Fibroblast of lung (primary cell): ENCODE measurements around the gene MOBP. TPM values are rescaled to one million over a fixed set of nuclear protein-coding genes. Genes with fewer than 3 reads are reported as not detected.
A peak's percentile ranks its signal among the peaks of the same experiment; 100 is the strongest.

ENCODE experiments used
- DNase-seq, 2 donors: peaks; one replicate each; pipeline versions ENCODE4 v3.0.0 to v3.0.0-alpha.2; 2010; ENCODE audit warnings: low read depth in 2 of 2
- H2AFZ ChIP-seq: 2 replicates; pipeline ENCODE4 v1.5.1; 2012; ENCODE audit warnings: low read length, control low read depth, inconsistent platforms
- H3K27ac ChIP-seq: 2 replicates; pipeline ENCODE4 v1.5.1; 2011; ENCODE audit warnings: low read length, control low read depth; ENCODE audit not compliant: insufficient read depth
- H3K27me3 ChIP-seq: 2 replicates; pipeline ENCODE4 v1.5.1; 2011; ENCODE audit warnings: mild to moderate bottlenecking, low read length; ENCODE audit not compliant: control insufficient read depth, insufficient read depth
- H3K36me3 ChIP-seq: 2 replicates; pipeline ENCODE4 v1.5.1; 2011; ENCODE audit warnings: low read length; ENCODE audit not compliant: control insufficient read depth, insufficient read depth
- H3K4me1 ChIP-seq: 2 replicates; pipeline ENCODE4 v1.5.1; 2011; ENCODE audit warnings: low read length; ENCODE audit not compliant: control insufficient read depth, insufficient read depth; ENCODE audit errors: extremely low read depth
- H3K4me2 ChIP-seq: 2 replicates; pipeline ENCODE4 v1.5.1; 2011; ENCODE audit warnings: low read length, control low read depth; ENCODE audit not compliant: insufficient read depth; ENCODE audit errors: extremely low read depth
- H3K4me3 ChIP-seq, 4 experiments: fragments of 200-600 bp in 1 of 4; sonication (generic) in 1 of 4; replicated peaks in 1 of 4; 2 replicates each; pipeline ENCODE4 v1.5.1; 2011 to 2016; ENCODE audit warnings: low read length in 4 of 4, low read depth in 3 of 4, mild to moderate bottlenecking in 3 of 4, control low read depth in 2 of 4, inconsistent platforms in 1 of 4, mixed read lengths in 1 of 4; ENCODE audit not compliant: insufficient read depth in 1 of 4; ENCODE audit errors: control extremely low read depth in 1 of 4
- H3K79me2 ChIP-seq: 2 replicates; pipeline ENCODE4 v1.5.1; 2012; ENCODE audit warnings: mild to moderate bottlenecking, low read length, inconsistent platforms; ENCODE audit not compliant: control insufficient read depth, insufficient read depth
- H3K9ac ChIP-seq: 2 replicates; pipeline ENCODE4 v1.5.1; 2011; ENCODE audit warnings: mild to moderate bottlenecking, low read length, control low read depth; ENCODE audit not compliant: insufficient read depth
- H3K9me3 ChIP-seq: 2 replicates; pipeline ENCODE4 v1.5.1; 2012; ENCODE audit warnings: low read depth, low read length; ENCODE audit not compliant: control insufficient read depth, insufficient read depth
- H4K20me1 ChIP-seq: 2 replicates; pipeline ENCODE4 v1.5.1; 2011; ENCODE audit warnings: low read length; ENCODE audit not compliant: control insufficient read depth, insufficient read depth; ENCODE audit errors: extremely low read depth
- CTCF ChIP-seq, 2 donors: IDR thresholded peaks in 1 of 2; conservative IDR thresholded peaks in 1 of 2; 1 replicate in 1 of 2; 2 replicates in 1 of 2; pipeline ENCODE4 v1.5.1; 2011 to 2012; ENCODE audit warnings: low read length in 2 of 2, control low read depth in 1 of 2, inconsistent platforms in 1 of 2, low read depth in 1 of 2, mild to moderate bottlenecking in 1 of 2
- EZH2 ChIP-seq: IDR thresholded peaks from 2 replicates; pipeline ENCODE4 v1.5.1; 2012; ENCODE audit warnings: low read length, control low read depth, mild to moderate bottlenecking; ENCODE audit errors: missing control alignments
- polyA plus RNA-seq, 2 donors: library from polyadenylated mRNA; depleted of rRNA in 1 of 2; stranded (reverse) in 1 of 2; unstranded in 1 of 2; fragments of >200 nt; gene quantifications; 2 replicates each; pipeline ENCODE4 v1.2.1, GENCODE V29; 2011 to 2012; ENCODE audit warnings: missing spikeins in 1 of 2
- total RNA-seq: library from RNA; depleted of rRNA; stranded (reverse); fragments of >200 nt; gene quantifications from 2 replicates; pipeline ENCODE4 v1.2.1, GENCODE V29; 2014

Gene MOBP
- total and polyA plus RNA-seq, 2 donors (not counting 1 experiment from before 2014, with no cell fraction given): not detected

DNA sequence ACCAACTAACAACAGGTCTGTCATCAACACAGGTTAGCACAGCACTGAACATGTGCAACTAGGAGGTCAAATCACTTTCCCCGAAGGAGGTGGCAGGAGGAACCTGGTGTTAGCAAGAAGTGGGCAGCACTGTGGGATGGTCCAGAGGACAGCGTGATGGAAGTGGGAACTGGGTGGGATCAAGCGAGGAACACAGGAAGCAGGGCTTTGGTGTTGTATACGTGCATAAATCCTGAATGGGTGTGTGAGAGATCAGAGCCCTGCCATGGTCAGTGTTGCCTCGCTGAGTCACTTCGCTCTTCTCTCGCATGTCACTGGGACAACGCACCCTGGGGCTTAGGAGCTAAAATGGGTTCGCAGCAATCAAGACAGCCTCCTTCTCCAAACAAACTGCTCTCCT lies 62.1 kb downstream of the MOBP start:
- Histone ChIP-seq H4K20me1 (no peaks in the 10 kb centered on the region), H3K4me2 (no peak overlapping the region), H3K79me2 (no peaks in the 10 kb centered on the region)

GRCh38 chr3:39531066-39531465 lies 63.6 kb downstream of the MOBP start:
- no peak overlapping the region for H3K4me2 ChIP-seq
- no peak overlapping the region for H2AFZ ChIP-seq
- DNase-seq: peak in 1 of 2 donors; percentile 4
- H3K4me1 ChIP-seq: no peaks in the 10 kb centered on the region
- no peak for TF ChIP-seq EZH2
- no peak for TF ChIP-seq CTCF (conservative IDR thresholded peaks at IDR 0.05 in 1 of 2, IDR thresholded peaks at IDR 0.05 in 1 of 2; ENCODE audit: low read depth in 1 of 2, low read length in 2 of 2)
- no peaks in the 10 kb centered on the region for H4K20me1 ChIP-seq
- no peaks in the 10 kb centered on the region for H3K27me3 ChIP-seq
- no peak overlapping the region for H3K27ac ChIP-seq
- H3K9ac ChIP-seq: no peak overlapping the region
- H3K36me3 ChIP-seq: no peaks in the 10 kb centered on the region
- H3K9me3 ChIP-seq: no peaks in the 10 kb centered on the region
- no peak overlapping the region for H3K4me3 ChIP-seq
- no peaks in the 10 kb centered on the region for H3K79me2 ChIP-seq

More for the DNA sequence above, 62.1 kb downstream of the MOBP start:
- no peak overlapping the region for H3K4me3 ChIP-seq
- H3K9ac ChIP-seq: no peak overlapping the region
- H3K36me3 ChIP-seq: no peaks in the 10 kb centered on the region
- no peak overlapping the region for H2AFZ ChIP-seq
- no peak for TF ChIP-seq EZH2
- no peaks in the 10 kb centered on the region for H3K4me1 ChIP-seq
- H3K27me3 ChIP-seq: no peaks in the 10 kb centered on the region
- no peak for DNase-seq
- H3K27ac ChIP-seq: no peak overlapping the region
- no peaks in the 10 kb centered on the region for H3K9me3 ChIP-seq

GRCh38 chr3:39531665-39532064 lies 64.2 kb downstream of the MOBP start:
- Histone ChIP-seq H3K4me3 (no peak overlapping the region), H3K79me2 (no peaks in the 10 kb centered on the region), H2AFZ (no peak overlapping the region), H3K9ac (no peak overlapping the region), H3K4me1 (no peaks in the 10 kb centered on the region), H3K4me2 (no peak overlapping the region), H3K27me3 (no peaks in the 10 kb centered on the region), H4K20me1 (no peaks in the 10 kb centered on the region), H3K36me3 (no peaks in the 10 kb centered on the region), H3K27ac (no peak overlapping the region), H3K9me3 (no peaks in the 10 kb centered on the region)
- TF ChIP-seq CTCF (conservative IDR thresholded peaks at IDR 0.05 in 1 of 2, IDR thresholded peaks at IDR 0.05 in 1 of 2; ENCODE audit: low read depth in 1 of 2, low read length in 2 of 2) (no peak), EZH2 (no peak)
- peak; percentile 1 to 52 for DNase-seq
